ENCODE results near the gene TP53BP2. TPM values are rescaled to one million over a fixed set of nuclear protein-coding genes. Genes with fewer than 3 reads are reported as not detected.

TP53BP2 gene
- total RNA-seq, 1 donor from 2014 or later, result 35.2 TPM

- intact Hi-C loops (cut with micrococcal nuclease), result loop anchor here (5.0 kb wide), 2 partner anchors 452 to 1988 kb away; partner anchors contain the start of genes DEGS1 and DUSP10
Observed at GRCh38 chr1:223729906-223730305, 115.8 kb downstream of the TP53BP2 start.

Other genes starting within 250 kb of the TP53BP2 start
- not detected in 2 replicates for gene CAPN8, start 180.2 kb downstream of the TP53BP2 start, total RNA-seq
- 191 and 194 TPM in 2 replicates for gene CAPN2, start 133.4 kb downstream of the TP53BP2 start, total RNA-seq